HG03196 (cell line): ENCODE measurements around the gene ACSS2.
A peak's percentile ranks its signal among the peaks of the same experiment; 100 is the strongest.

ENCODE experiments used
- ATAC-seq: cut with Tn5 transposase; IDR thresholded peaks from one replicate; pipeline ENCODE4 v1.9.1; 2021; ENCODE audit not compliant: unreplicated experiment

Gene ACSS2

GRCh38 chr20:34945315-34946077 lies 69.1 kb downstream of the ACSS2 start:
- no peak for ATAC-seq

DNA sequence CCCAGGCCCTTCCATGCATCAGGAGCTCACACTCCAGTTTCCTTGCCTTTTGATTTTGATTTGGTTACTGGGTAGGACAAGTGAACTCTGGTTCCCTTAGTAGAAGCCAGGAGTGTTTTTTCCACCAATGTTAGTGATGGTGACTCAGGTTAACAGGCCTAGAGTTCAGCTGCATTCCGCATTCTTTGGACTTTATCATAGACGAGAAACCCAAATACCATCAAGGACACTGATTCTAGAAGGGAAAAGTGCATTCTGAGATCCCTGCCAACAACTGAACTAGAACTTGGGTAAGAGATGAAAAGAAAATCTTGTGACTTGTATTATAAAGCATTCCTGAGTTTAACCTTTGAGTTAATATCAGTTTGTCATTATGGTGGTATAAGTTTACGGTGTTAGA lies 70.2 kb downstream of the ACSS2 start:
- no peak for ATAC-seq

- ATAC-seq = no peak
Observed at GRCh38 chr20:34947336-34947735, 70.9 kb downstream of the ACSS2 start.

GRCh38 chr20:34948030-34948429 lies 71.6 kb downstream of the ACSS2 start:
- no peak for ATAC-seq

DNA sequence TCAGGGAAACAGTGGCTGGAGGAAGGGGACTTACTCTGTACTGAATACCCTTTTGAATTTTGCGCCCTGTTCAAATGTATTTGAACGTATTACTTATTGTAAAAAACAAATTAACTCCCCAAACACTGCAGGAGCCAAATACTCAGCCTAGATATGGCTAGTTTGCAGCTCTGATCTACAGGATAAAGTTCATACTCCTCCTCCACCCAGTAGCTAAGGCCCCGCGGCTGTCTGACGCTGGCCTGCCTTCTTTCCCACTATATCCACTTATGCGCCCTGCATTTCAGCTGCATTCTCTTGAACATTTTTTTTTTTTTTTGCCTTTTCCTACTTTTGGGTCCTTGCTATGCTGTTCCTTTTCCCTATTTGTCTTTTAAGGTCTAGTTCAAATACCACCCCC lies 72.7 kb downstream of the ACSS2 start:
- no peak for ATAC-seq

DNA sequence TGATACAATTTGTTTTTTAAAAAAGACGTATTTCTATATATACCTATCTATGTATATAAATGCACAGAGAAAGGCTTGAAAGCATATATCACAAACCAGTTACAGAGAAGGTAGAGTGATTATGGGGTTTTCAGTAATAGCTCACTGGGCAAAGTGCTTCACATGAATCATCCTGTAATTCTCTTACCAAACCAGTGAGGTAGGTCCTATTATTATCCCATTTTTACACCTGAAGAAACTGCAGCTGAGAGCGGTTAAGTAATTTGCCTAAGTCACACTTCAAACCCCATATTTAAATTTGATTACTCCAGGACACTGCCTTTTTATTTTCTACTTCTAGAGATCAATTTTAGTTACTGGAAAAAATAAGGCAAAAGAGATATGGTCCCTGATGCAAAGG lies 74.8 kb downstream of the ACSS2 start:
- no peak for ATAC-seq

DNA sequence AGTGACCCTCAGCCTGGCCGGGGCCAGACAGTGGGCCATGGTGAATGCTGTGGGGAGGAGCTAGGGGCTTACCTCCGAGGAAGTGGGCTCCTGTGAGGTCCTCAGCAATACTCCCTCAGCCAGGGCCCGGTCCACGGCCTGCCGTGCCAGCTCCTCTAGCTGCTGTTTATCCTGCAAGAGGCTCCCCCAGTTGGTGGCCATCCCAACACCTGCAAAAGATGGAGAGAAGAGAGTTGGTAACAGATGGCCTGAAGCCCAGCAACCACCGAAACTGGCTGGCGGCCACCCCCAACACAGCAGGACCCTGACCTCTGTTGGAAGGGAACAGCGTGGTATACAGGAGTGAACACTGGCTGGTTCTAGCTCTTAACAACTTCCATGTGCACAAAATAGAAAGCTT lies 75.2 kb downstream of the ACSS2 start:
- ATAC-seq = no peak

DNA sequence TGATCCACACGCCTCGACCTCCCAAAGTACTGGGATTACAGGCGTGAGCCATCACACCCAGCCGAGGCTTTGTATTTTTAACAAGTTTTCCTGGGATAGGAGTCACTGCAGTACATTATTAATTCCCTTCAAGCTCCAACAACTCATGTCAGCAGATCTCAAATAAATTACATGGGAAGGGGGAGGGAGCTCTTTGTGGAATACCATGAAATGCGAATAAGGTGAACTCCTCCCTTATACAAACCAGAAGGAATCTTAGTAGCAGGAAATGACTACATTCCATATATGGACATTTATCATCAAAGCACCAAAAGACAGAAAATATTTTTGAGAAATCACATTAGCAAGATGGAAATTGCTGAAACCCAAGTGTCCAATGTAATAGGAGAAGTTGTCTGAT lies 76.3 kb downstream of the ACSS2 start:
- no peak for ATAC-seq

GRCh38 chr20:34953960-34954359 lies 77.5 kb downstream of the ACSS2 start:
- ATAC-seq = no peak

DNA sequence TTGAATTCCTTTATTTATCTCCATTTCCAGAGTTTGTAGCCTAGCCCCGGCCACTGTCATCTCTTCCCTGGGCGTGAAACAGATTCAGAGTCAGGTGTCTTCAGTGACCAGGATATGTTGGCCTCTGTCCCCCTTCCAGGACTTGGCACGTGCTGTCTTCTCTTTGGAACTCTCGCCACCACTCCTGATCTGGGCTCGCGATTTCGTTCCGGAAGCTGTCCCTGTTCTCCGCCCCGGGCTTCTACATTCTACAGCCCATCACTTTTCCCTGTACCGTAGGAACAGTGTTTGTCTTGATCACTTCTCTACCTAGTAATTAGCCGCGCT lies 78.5 kb downstream of the ACSS2 start:
- peak; percentile 1 for ATAC-seq

DNA sequence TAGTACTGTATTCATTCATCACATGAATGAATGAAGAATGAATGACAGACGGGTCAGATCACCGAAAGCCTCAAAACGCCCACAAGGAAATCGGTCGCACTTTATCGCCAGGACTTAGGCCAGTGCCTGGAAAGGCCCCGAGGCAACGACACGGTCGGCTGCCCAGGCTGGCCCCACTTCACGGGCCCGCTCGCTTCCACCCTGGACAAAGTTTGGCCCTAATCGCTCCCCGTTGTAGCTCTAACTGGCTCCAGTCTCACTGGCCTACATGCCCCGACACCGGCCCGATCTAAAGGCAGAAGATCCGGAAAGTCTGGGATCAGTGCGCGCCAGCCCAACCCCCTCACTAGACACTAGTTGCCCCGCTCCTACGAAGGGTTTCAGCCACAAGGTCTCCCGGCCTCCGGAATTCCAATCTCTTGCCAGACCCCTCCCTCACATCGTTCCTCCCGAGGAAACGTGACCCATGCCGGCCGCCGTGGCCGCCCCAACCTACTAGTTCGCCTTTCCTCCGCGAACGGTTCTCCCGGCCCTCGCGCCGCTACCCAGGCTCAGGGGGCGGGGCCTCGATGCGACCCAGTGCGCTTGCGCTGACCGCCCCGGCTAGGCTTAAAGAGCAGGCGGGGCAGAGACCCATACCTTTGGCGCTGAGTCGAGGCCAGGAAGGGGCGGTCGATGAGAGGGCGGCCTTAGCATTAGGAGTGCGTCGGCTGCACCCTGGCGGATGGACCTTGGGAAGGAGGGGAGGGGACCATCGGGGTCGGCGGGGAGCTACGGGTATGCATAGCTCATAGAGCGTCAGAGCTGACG lies 79.0 kb downstream of the ACSS2 start, which contains the start of the genes GSS and MYH7B:
GSS (minus strand) TSS at position 576 of the 810 bp plus-strand sequence. CDS start 3,954 bp downstream, outside the sequence.
MYH7B (plus strand) TSS at position 638 of the 810 bp plus-strand sequence. CDS start 22,138 bp downstream, outside the sequence.
- ATAC-seq = peak; percentile 84

DNA sequence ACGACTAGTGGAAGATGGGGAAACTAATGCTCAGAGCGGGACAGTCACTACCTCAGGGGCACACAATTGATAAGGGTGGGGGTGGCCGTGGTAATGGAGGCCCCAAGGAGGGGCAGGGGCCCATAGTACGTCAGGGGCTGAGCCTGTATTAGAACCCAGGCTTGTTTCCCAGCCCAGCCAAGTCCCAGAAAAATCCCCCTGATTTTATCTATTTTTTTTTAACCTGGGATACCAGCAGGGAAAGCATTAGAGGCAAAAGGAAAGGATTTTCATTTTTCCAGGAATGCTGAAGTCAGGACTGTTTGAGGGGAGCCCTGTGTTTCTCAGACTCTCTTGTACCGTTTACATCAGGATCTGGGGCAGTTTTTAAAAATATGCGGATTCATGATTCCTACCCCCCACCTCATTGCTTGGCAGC lies 79.6 kb downstream of the ACSS2 start:
- ATAC-seq = no peak

DNA sequence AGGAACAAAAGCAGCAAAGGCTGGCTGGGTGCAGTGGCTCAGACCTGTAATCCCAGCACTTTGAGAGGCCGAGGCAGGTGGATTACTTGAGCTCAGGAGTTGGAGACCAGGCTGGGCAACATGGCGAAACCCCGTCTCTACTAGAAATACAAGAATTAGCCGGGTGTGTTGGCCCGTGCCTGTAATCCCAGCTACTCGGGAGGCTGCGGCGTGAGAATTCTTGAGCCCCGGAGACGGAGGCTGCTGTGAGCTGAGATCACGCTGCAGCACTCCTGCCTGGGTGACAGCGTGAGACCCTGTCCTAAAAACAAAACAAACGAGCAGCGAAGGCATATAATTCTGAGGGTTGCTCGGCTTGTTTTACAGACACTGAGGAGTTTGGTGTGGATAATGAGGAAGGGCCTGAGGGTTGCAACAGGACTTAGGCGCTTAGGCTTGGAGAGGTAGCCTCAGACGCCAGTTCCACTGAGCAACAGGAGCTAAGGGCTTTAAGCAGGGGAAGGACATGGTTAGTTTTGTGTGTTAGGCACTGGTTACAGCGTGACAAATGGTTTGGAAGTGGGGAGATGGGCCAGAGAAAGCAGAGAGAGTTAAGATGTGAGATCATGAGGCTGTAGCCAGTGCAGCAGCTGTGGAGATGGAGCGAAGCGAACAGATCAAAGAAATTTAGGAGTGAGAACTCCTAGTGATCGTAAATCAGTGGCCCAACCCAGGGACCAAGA lies 80.5 kb downstream of the ACSS2 start:
- no peak for ATAC-seq

DNA sequence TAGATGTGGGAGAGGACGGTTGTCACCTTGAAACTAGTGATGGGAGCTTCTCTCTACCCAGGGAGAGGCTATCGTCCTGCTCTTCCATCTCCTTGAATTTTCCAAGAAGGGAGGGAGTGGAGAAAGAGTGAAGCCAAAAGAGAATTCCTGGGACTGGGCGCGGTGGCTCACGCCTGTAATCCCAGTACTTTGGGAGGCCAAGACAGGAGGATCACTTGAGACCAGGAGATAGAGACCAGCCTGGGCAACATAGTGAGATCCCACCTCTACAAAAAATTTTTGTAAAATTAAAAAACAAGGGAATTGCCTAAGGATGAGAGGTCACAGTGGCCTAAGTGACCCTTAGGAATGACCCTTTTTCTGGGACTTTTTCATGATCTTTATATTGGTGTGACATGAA lies 88.1 kb downstream of the ACSS2 start:
- ATAC-seq = no peak

GRCh38 chr20:34965051-34965450 lies 88.6 kb downstream of the ACSS2 start:
- no peak for ATAC-seq

DNA sequence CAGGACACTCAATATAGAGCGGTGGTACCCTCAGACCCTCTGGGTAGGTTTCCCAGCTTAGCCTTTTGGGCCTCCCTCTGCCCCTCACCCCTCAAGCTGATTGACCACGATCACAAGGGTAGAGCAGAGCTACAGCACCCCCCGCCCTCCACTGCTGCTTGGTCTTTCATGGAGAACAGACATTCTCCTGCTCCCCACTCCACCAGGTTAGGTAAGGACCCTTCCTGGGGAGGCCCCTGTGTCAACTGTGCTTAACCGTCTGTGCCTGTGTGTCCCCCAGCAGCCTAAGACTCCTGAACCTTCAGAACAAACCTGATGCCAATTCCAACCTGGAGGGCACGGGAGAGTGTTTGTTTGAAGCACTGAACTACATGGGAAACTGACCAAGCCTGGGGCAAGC lies 91.0 kb downstream of the ACSS2 start:
- ATAC-seq = no peak

- no peak for ATAC-seq
Observed at GRCh38 chr20:34968042-34968775, 91.8 kb downstream of the ACSS2 start.

- no peak for ATAC-seq
Observed at GRCh38 chr20:34970193-34970840, 93.9 kb downstream of the ACSS2 start.

DNA sequence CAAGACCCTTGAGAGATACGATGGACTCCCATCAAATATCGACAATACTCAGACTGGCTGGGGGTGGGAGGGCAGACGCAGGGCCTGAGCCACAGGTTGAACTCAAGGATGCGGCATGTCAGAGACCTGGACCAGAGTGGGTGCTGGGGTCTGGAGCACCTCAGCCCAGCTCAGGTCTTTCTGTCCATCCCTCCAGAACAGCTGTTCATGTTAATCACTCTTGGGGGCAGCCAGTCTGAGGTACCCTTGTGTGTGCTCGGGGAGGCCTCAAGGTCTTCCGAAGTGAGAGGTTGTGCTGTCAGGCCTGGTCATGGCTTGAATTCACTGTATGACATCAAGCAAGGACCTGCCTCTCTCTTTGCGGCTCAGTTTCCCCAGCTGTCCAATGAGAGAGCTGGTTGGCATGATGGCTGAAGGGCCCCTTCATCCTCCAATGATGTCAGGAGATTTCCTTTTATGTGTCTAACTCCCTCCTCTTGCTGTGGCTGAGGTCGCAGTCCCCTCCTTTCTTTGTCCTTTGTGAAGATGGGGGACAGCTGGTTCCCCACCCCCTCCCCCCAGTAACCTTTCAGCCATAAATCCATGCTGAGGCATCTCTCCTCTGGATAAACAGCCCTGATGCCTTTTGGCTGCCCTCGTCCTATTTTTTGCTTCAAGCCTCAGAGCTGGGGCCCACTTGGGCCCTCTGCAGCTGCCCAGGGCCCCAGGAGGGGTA lies 94.6 kb downstream of the ACSS2 start:
- no peak for ATAC-seq
